Gastroesophageal sphincter (tissue), 4 donors: ENCODE data around the gene CDKL5. TPM values are rescaled to one million over a fixed set of nuclear protein-coding genes. Genes with fewer than 3 reads are reported as not detected.

Experiments used
- ATAC-seq: fragments of 150-250 bp; one replicate; pipeline ENCODE4 v1.9.1; 2016; ENCODE audit warnings: mild to moderate bottlenecking, moderate library complexity
- H3K27ac ChIP-seq, 4 donors: fragments of 200-600 bp; sonication (generic) in 3 of 4; 1 replicate in 3 of 4; 2 replicates in 1 of 4; pipeline ENCODE4 v1.5.1; 2016 to 2019
- H3K27me3 ChIP-seq: fragments of 200-600 bp; sonication (generic); one replicate; pipeline ENCODE4 v1.5.1; 2019
- H3K36me3 ChIP-seq, 2 donors: fragments of 200-600 bp; sonication (generic); one replicate each; pipeline ENCODE4 v1.5.1; 2019; ENCODE audit warnings: control low read depth in 1 of 2
- H3K4me1 ChIP-seq, 3 donors: fragments of 200-600 bp; sonication (generic); 1 replicate in 2 of 3; 2 replicates in 1 of 3; pipeline ENCODE4 v1.5.1; 2016 to 2019; ENCODE audit warnings: control low read depth in 2 of 3
- H3K4me3 ChIP-seq, 2 donors: fragments of 200-600 bp; sonication (generic); one replicate each; pipeline ENCODE4 v1.5.1; 2019; ENCODE audit warnings: mild to moderate bottlenecking in 1 of 2, moderate library complexity in 1 of 2
- H3K9me3 ChIP-seq, 3 donors: fragments of 200-600 bp; sonication (generic); one replicate each; pipeline ENCODE4 v1.5.1; 2017 to 2019; ENCODE audit warnings: control low read depth in 2 of 3
- CTCF ChIP-seq, 4 experiments: fragments of 200-600 bp in 2 of 4; fragments of 450-650 bp in 2 of 4; sonication (generic) in 1 of 4; IDR thresholded peaks; one replicate each; pipeline ENCODE4 v1.5.1; 2017 to 2019; ENCODE audit warnings: antibody characterized with exemption in 4 of 4, mild to moderate bottlenecking in 2 of 4, moderate library complexity in 2 of 4
- EP300 ChIP-seq: sonication (generic); formaldehyde crosslinking; IDR thresholded peaks from one replicate; pipeline ENCODE4 v1.6.1; 2017; ENCODE audit warnings: antibody characterized with exemption, mild to moderate bottlenecking
- POLR2A ChIP-seq, 2 donors: fragments of 450-650 bp; IDR thresholded peaks; one replicate each; pipeline ENCODE4 v1.6.1; 2017; ENCODE audit warnings: antibody characterized with exemption in 2 of 2, mild to moderate bottlenecking in 2 of 2, moderate library complexity in 1 of 2
- POLR2AphosphoS5 ChIP-seq: sonication (generic); formaldehyde crosslinking; IDR thresholded peaks from one replicate; pipeline ENCODE4 v1.6.1; 2017; ENCODE audit warnings: antibody characterized with exemption
- WGBS, 2 donors: methylation state at CpG; one replicate each; pipeline ENCODE4 v1.1.5; 2018; ENCODE audit warnings: low coverage in 1 of 2; 5-methylcytosine and 5-hydroxymethylcytosine counted together
- total RNA-seq, 4 donors: library from RNA; depleted of rRNA; stranded (reverse); fragments of >200 nt; gene quantifications; one replicate each; pipeline ENCODE4 v1.1.0, GENCODE V29; 2016

Gene CDKL5
- total RNA-seq, 4 donors from 2014 or later = 5.3 to 9.7 (median 8.6) TPM

DNA sequence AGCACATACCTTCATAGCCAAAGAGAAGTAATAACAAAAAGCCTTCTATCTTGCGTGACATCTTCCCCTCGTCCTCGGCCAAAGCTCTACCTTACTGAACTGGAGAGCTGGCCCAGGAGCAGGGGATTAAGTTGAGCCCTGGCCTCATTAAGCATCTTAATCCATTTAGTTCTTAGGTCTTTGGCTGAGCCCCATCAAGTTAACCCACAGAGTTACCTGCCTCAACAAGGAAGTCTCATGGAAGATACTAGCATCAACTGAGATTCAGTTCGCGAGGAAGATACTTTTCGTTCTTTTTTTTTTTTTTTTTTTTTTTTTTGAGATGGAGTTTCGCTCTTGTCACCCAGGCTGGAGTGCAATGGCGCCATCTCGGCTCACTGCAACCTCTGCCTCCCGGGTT lies 246.6 kb downstream of the CDKL5 start, which contains the start of gene RS1:
Gene RS1 (minus strand): TSS at position 101 of the 400 bp plus-strand sequence. CDS start 40 bp downstream, at position 61.
- TF ChIP-seq POLR2AphosphoS5 (no peak), POLR2A (IDR thresholded peaks at IDR 0.05) (no peak), EP300 (no peak), CTCF (IDR thresholded peaks at IDR 0.05) (no peak)
- Histone ChIP-seq H3K4me1 (no peaks in the 10 kb centered on the region), H3K27me3 (no peaks in the 10 kb centered on the region), H3K27ac (no peak within 1 kb of the TSS), H3K36me3 (no peaks in the 10 kb centered on the region), H3K4me3 (no peak within 1 kb of the TSS), H3K9me3 (no peaks in the 10 kb centered on the region)
- ATAC-seq = no peak
- 95 to 100% methylated on average over 3 of the region's 10 CpGs for WGBS, 2 donors

- ATAC-seq = peak; percentile 26
- peak overlapping the region; percentile 72 to 76 for H3K4me3 ChIP-seq
- no peaks in the 10 kb centered on the region for H3K36me3 ChIP-seq
- no peaks in the 10 kb centered on the region for H3K27me3 ChIP-seq
- peak overlapping the region; percentile 38 to 87 (median 76) for H3K27ac ChIP-seq
- 0 to 7% methylated on average over 3 to 6 of the region's 19 CpGs for WGBS, 2 donors
- H3K4me1 ChIP-seq = no peaks in the 10 kb centered on the region
- TF ChIP-seq POLR2A (IDR thresholded peaks at IDR 0.05) (no peak), CTCF (IDR thresholded peaks at IDR 0.05) (no peak), POLR2AphosphoS5 (no peak), EP300 (no peak)
- no peaks in the 10 kb centered on the region for H3K9me3 ChIP-seq
Measured at GRCh38 chrX:18674417-18674787, 249.0 kb downstream of the CDKL5 start.

- Histone ChIP-seq H3K27me3 (no peaks in the 10 kb centered on the region), H3K4me3 (peak overlapping the region; percentile 72 to 76), H3K4me1 (no peaks in the 10 kb centered on the region), H3K27ac (peak overlapping the region; percentile 68 to 87 (median 85)), H3K9me3 (no peaks in the 10 kb centered on the region), H3K36me3 (no peaks in the 10 kb centered on the region)
- peak; percentile 92 for ATAC-seq
- TF ChIP-seq CTCF (IDR thresholded peaks at IDR 0.05) (no peak), POLR2A (IDR thresholded peaks at IDR 0.05) (peak; percentile 24 to 25), POLR2AphosphoS5 (peak; percentile 23)
- WGBS, 2 donors = 1 to 13% methylated on average over 9 to 12 of the region's 74 CpGs
Measured at GRCh38 chrX:18674788-18675735, 249.7 kb downstream of the CDKL5 start.

DNA sequence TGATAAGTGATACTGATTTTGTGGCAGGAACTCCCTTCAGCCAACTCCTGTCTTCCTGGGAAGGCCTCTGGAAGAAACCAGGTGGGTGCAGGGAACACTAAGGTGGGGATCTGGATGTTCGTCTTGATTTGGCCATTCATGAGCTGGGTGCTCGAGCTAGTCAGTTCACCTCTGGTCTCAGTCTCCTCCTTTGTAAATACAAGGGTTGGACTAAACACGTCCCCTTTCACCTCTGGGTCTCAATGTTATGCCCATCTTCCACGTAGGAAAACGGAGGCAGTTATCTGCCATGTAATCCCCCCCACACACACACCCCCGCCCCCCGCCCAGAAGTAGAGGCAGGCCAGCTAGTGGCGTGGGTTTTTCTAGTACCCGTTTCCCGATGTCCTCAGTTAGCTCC lies 250.6 kb downstream of the CDKL5 start:
- Histone ChIP-seq H3K4me3 (no peak overlapping the region), H3K4me1 (no peaks in the 10 kb centered on the region), H3K9me3 (no peaks in the 10 kb centered on the region), H3K27me3 (no peaks in the 10 kb centered on the region), H3K36me3 (no peaks in the 10 kb centered on the region), H3K27ac (peak overlapping the region in 1 of 4 donors; percentile 87)
- ATAC-seq = no peak
- no CpG with 5 or more reads among the region's 10 CpGs for WGBS, 2 donors
- TF ChIP-seq EP300 (no peak), POLR2A (IDR thresholded peaks at IDR 0.05) (no peak), CTCF (IDR thresholded peaks at IDR 0.05) (no peak), POLR2AphosphoS5 (no peak)

DNA sequence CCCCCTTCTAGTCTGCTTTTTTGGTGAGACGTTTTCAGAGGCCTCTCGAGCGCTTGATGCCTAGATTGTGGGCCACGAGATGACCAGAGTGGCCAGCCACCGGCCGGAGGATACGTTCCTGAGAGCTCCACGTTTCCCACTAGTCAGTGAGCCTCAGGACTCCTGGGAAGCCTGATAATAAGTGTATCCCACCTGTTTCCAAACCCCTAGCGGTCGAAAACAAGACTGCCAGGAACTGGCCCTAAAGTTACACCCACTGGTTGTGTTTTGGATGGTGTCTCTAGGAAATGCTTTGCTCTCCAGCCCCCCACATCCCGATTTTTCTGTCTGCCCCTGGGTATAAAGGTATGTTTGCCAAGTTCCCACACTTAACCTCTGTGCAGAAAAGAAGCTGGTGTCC lies 251.1 kb downstream of the CDKL5 start:
- 26% methylated on average over 3 of the region's 11 CpGs; no CpG with 5 or more reads in 1 of the 2 donors for WGBS, 2 donors
- TF ChIP-seq CTCF (IDR thresholded peaks at IDR 0.05) = peak in 1 of 4 experiments; percentile 19
- no peak for TF ChIP-seq POLR2AphosphoS5
- no peaks in the 10 kb centered on the region for H3K27me3 ChIP-seq
- H3K27ac ChIP-seq = no peak overlapping the region
- H3K4me3 ChIP-seq = no peak overlapping the region
- no peaks in the 10 kb centered on the region for H3K9me3 ChIP-seq
- no peaks in the 10 kb centered on the region for H3K36me3 ChIP-seq
- no peak for ATAC-seq
- H3K4me1 ChIP-seq = no peaks in the 10 kb centered on the region
